Upper lobe of left lung (tissue), 4 donors: Measurements from ENCODE around the gene ZNF407.

ENCODE experiments used
- CTCF ChIP-seq, 6 experiments: fragments of 450-650 bp in 4 of 6; fragments of 200-600 bp in 2 of 6; sonication (generic) in 2 of 6; IDR thresholded peaks; one replicate each; pipeline ENCODE4 v1.5.1; 2016 to 2019; ENCODE audit warnings: antibody characterized with exemption in 6 of 6
- POLR2A ChIP-seq, 4 donors: fragments of 450-650 bp; IDR thresholded peaks; one replicate each; pipeline ENCODE4 v1.5.1; 2016 to 2017; ENCODE audit warnings: antibody characterized with exemption in 4 of 4, mild to moderate bottlenecking in 2 of 4
- POLR2AphosphoS5 ChIP-seq, 2 donors: sonication (generic); formaldehyde crosslinking; IDR thresholded peaks; one replicate each; pipeline ENCODE4 v1.5.1; 2017; ENCODE audit warnings: antibody characterized with exemption in 2 of 2

- no peak for TF ChIP-seq POLR2AphosphoS5 (IDR thresholded peaks at IDR 0.05)
- TF ChIP-seq CTCF (IDR thresholded peaks at IDR 0.05), result no peak
- TF ChIP-seq POLR2A (IDR thresholded peaks at IDR 0.05), result no peak
These were observed 320.7 kb downstream of the ZNF407 start for GRCh38 chr18:74918276-74918790.
